A549 (cell line): ENCODE data around the gene CHN1. TPM values are rescaled to one million over a fixed set of nuclear protein-coding genes. Genes with fewer than 3 reads are reported as not detected.

Experiments used
- ATAC-seq, 2 experiments: fragments of 200-7000 bp in 1 of 2; fragments of >200 bp in 1 of 2; cut with Nextera tagmentation in 1 of 2; cut with Tn5 transposase in 1 of 2; 3 replicates each; pipeline versions ENCODE4 v1.8.0 to v1.9.1; 2018 to 2020; ENCODE audit warnings: mild to moderate bottlenecking in 1 of 2, moderate library complexity in 1 of 2
- CTCF ChIA-PET: fragments of 300-600 bp; sonication (Branson Sonifier 250); formaldehyde crosslinking; extraction: SDS; loops from one replicate; lab custom pipeline; 2021; ENCODE audit warnings: antibody characterized with exemption, inconsistent platforms; lab: Yijun Ruan, JAX
- POLR2A ChIA-PET: fragments of 350-600 bp; formaldehyde crosslinking; extraction: SDS; loops from one replicate; lab custom pipeline; 2021; ENCODE audit warnings: antibody characterized with exemption, inconsistent platforms; lab: Yijun Ruan, JAX
- DNase-seq, 2 experiments: peaks; one replicate each; pipeline versions ENCODE4 v3.0.0 to v3.0.0-alpha.2; 2011 to 2016; ENCODE audit warnings: low read depth in 1 of 2, low spot score in 1 of 2
- FAIRE-seq: peaks from 2 replicates; lab custom pipeline; 2011; peaks lifted over from hg19 to GRCh38; lab: Jason Lieb, UNC
- H3K27ac ChIP-seq, 2 experiments: fragments of >200 bp; sonication (Bioruptor Twin); formaldehyde crosslinking; 3 replicates each; pipeline ENCODE4 v1.5.1; 2016 to 2017
- H3K4me1 ChIP-seq: fragments of >200 bp; sonication (Bioruptor Twin); formaldehyde crosslinking; 3 replicates; pipeline ENCODE4 v1.6.1; 2016
- H3K4me2 ChIP-seq: fragments of >200 bp; sonication (Bioruptor Twin); formaldehyde crosslinking; 3 replicates; pipeline ENCODE4 v1.6.1; 2016
- H3K4me3 ChIP-seq: fragments of >200 bp; sonication (Bioruptor Twin); formaldehyde crosslinking; 3 replicates; pipeline ENCODE4 v1.5.1; 2016
- H3K9me3 ChIP-seq: fragments of >200 bp; sonication (Bioruptor Twin); formaldehyde crosslinking; 3 replicates; pipeline ENCODE4 v1.6.1; 2016
- CHD2 ChIP-seq: fragments of 150-350 bp; IDR thresholded peaks from 2 replicates; pipeline ENCODE4 v1.6.1; 2014; ENCODE audit warnings: low read length; ENCODE audit not compliant: partially characterized antibody
- EHF ChIP-seq: fragments of 250-450 bp; sonication (Bioruptor Pico); IDR thresholded peaks from 2 replicates; pipeline ENCODE4 v1.5.0; 2020; ENCODE audit warnings: mild to moderate bottlenecking
- ESRRA ChIP-seq: fragments of 150-350 bp; IDR thresholded peaks from 2 replicates; pipeline ENCODE4 v1.6.1; 2014; ENCODE audit warnings: mild to moderate bottlenecking, low read length, borderline replicate concordance
- FOXS1 ChIP-seq: fragments of 250-450 bp; sonication (Bioruptor Pico); IDR thresholded peaks from 2 replicates; pipeline ENCODE4 v1.5.0; 2020; ENCODE audit warnings: mild to moderate bottlenecking, moderate library complexity
- HEYL ChIP-seq: fragments of 250-450 bp; sonication (Bioruptor Pico); IDR thresholded peaks from 2 replicates; pipeline ENCODE4 v1.8.0; 2021; ENCODE audit warnings: mild to moderate bottlenecking, moderate library complexity
- JUNB ChIP-seq: fragments of >200 bp; sonication (Bioruptor Twin); formaldehyde crosslinking; IDR thresholded peaks from 2 replicates; pipeline ENCODE4 v1.6.1; 2016
- KDM1A ChIP-seq: fragments of 200-600 bp; sonication (generic); IDR thresholded peaks from 2 replicates; pipeline ENCODE4 v1.6.1; 2016; ENCODE audit warnings: low read depth, mild to moderate bottlenecking
- MAZ ChIP-seq: fragments of 150-350 bp; IDR thresholded peaks from 2 replicates; pipeline ENCODE4 v1.6.1; 2014; ENCODE audit warnings: antibody characterized with exemption, low read depth, low read length, borderline replicate concordance
- NR3C1 ChIP-seq: fragments of >200 bp; sonication (Bioruptor Twin); formaldehyde crosslinking; IDR thresholded peaks from 3 replicates; pipeline ENCODE4 v1.6.1; 2017
- PHF8 ChIP-seq: fragments of 200-600 bp; sonication (generic); IDR thresholded peaks from 2 replicates; pipeline ENCODE4 v1.6.1; 2016; ENCODE audit warnings: low read depth, mild to moderate bottlenecking, antibody characterized with exemption, moderate library complexity, borderline replicate concordance
- RARB ChIP-seq: fragments of 250-450 bp; sonication (Bioruptor Pico); IDR thresholded peaks from 2 replicates; pipeline ENCODE4 v1.8.0; 2021; ENCODE audit warnings: mild to moderate bottlenecking, moderate library complexity
- RFX5 ChIP-seq: fragments of 450-650 bp; IDR thresholded peaks from 2 replicates; pipeline ENCODE4 v1.7.1; 2014; ENCODE audit warnings: antibody characterized with exemption, mild to moderate bottlenecking, moderate library complexity
- SMC3 ChIP-seq: fragments of >200 bp; sonication (Bioruptor Twin); formaldehyde crosslinking; IDR thresholded peaks from 3 replicates; pipeline ENCODE4 v1.6.1; 2018; ENCODE audit warnings: inconsistent platforms
- SREBF2 ChIP-seq: fragments of 450-650 bp; IDR thresholded peaks from 2 replicates; pipeline ENCODE4 v1.6.1; 2014; ENCODE audit warnings: mild to moderate bottlenecking, moderate library complexity
- TFCP2L1 ChIP-seq: fragments of 250-450 bp; sonication (Bioruptor Pico); IDR thresholded peaks from 2 replicates; pipeline ENCODE4 v1.5.0; 2021; ENCODE audit warnings: mild to moderate bottlenecking
- WGBS: methylation state at CpG from one replicate; pipeline ENCODE4 v1.1.6; 2017; ENCODE audit errors: missing lambda C conversion rate; 5-methylcytosine and 5-hydroxymethylcytosine counted together
- polyA plus RNA-seq, 4 experiments: library from polyadenylated mRNA; depleted of rRNA in 3 of 4; stranded (reverse); fragments of >200 nt; fragmentation: RNase III in 1 of 4; extraction: RNeasy Plus Mini Kit Qiagen cat#74134 plus additional on column Dnase treatment in 1 of 4; gene quantifications; 2 replicates in 3 of 4; 3 replicates in 1 of 4; pipeline ENCODE4 v1.2.3, GENCODE V29; 2011 to 2017
- TF ChIP-seq, protein P1 (sequence below): fragments of 450-650 bp; IDR thresholded peaks from 2 replicates; pipeline ENCODE4 v1.6.1; 2014; ENCODE audit warnings: antibody characterized with exemption
- TF ChIP-seq, protein P2 (sequence below): fragments of 150-350 bp; IDR thresholded peaks from 2 replicates; pipeline ENCODE4 v1.6.1; 2014; ENCODE audit warnings: low read depth, mild to moderate bottlenecking, low read length
- TF ChIP-seq, protein P3 (sequence below): IDR thresholded peaks from 2 replicates; pipeline ENCODE4 v1.6.1; 2012; ENCODE audit warnings: low read depth, borderline replicate concordance
- TF ChIP-seq, protein P4 (sequence below): fragments of >200 bp; sonication (Bioruptor Twin); formaldehyde crosslinking; IDR thresholded peaks from 3 replicates; pipeline ENCODE4 v1.6.1; 2016
- TF ChIP-seq, protein P5 (sequence below): fragments of >200 bp; sonication (Bioruptor Twin); formaldehyde crosslinking; IDR thresholded peaks from 2 replicates; pipeline ENCODE4 v1.6.1; 2016

CHN1 gene
- polyA plus RNA-seq, 2 of the 4 experiments (the other 2 are of a cell fraction), result 20.9 to 46.6 TPM

DNA sequence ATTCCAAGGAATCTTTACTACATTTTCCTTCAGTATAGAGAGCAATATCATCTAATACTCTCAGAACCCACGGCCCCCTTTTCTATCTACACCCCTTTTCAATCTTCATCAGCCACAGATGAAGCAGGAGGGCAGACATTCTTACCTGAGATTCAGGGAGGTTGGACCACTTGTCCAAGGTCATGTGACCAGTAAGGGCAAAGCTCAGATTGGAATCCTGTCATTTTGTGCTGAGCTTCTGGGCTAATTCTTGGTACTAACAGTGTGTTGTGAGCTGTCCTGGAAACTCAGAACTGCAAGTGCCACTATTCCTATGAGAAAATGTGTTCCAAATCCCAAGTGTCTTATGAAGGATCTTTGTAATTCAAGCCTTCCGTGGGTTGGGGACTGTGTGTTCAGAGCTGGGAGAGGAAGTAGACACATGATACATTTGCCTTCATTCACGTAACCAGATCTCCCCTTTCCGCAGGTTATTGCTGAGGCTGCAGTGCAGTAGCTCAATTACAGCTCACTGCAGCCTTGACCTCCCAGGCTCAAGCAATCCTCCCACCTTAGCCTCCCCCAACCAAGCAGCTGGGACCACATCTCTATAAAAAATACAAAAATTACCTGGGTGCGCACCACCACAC is 244.2 kb downstream of the CHN1 start:
- ChIA-PET POLR2A (no interaction called here), CTCF (interaction anchor here (0.7 to 7.3 kb wide), 4 partner anchors 11 to 62 kb away, joined by 3 to 68 read pairs (median 14); no protein-coding TSS in a partner anchor)
- Histone ChIP-seq H3K4me3 (no peak overlapping the region), H3K9me3 (no peaks in the 10 kb centered on the region), H3K4me2 (no peak overlapping the region), H3K27ac (no peak overlapping the region), H3K4me1 (peaks cover 10% of the 10 kb centered on the region; the same call in 1 of the 3 replicates)
- DNase-seq (no peak), FAIRE-seq (no peak), ATAC-seq (no peak)
- 82% methylated on average over 5 of the region's 5 CpGs for WGBS
- no peak for TF ChIP-seq NR3C1
- no peak for TF ChIP-seq PHF8
- TF ChIP-seq ESRRA, result no peak
- TF ChIP-seq, protein P1, sequence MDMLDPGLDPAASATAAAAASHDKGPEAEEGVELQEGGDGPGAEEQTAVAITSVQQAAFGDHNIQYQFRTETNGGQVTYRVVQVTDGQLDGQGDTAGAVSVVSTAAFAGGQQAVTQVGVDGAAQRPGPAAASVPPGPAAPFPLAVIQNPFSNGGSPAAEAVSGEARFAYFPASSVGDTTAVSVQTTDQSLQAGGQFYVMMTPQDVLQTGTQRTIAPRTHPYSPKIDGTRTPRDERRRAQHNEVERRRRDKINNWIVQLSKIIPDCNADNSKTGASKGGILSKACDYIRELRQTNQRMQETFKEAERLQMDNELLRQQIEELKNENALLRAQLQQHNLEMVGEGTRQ, result no peak
- no peak for TF ChIP-seq KDM1A
- TF ChIP-seq RFX5, result no peak

DNA sequence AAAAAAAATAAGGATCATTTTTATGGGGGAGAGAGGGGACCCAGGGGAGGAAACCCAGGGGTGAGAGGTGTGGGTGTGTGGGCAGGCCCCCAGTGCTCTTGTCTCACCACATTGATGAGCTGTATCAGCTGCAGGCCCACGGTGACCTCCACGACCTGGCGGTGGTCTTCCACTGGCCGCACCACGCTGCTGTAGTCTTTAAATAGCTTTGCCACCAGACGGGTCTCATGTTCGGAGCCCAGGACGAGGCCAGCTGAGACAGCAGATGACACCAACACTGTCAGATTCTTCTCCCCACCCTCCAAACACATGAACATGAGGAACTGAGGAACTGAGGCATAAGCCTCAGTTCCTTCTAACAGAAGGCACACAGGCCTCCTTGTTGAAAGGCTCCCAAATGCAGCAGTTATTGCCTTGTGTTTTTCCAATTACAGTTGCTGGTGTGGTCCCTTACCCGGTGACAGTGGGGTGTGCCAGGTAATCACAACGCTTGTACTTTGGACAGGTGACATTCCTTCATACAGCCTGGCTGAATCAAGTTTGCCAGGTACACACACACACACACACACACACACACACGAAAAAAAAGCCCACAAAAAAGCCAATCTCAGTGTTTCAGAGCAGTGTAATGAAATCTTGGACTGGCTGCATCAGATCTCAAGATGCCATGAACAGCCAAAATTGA is 245.7 kb downstream of the CHN1 start:
- CTCF ChIA-PET, result interaction anchor here (1.0 to 7.3 kb wide), 2 partner anchors 10 to 11 kb away, joined by 4 to 68 read pairs; no protein-coding TSS in a partner anchor
- TF ChIP-seq, protein P1, result no peak
- TF ChIP-seq CHD2 (no peak), SMC3 (no peak)
- no peak overlapping the region for H3K4me3 ChIP-seq
- H3K4me2 ChIP-seq, result no peak overlapping the region
- H3K9me3 ChIP-seq, result no peaks in the 10 kb centered on the region
- FAIRE-seq (no peak), DNase-seq (no peak), ATAC-seq (no peak)
- H3K4me1 ChIP-seq, result peaks cover 10% of the 10 kb centered on the region; the same call in 1 of the 3 replicates
- H3K27ac ChIP-seq, result no peak overlapping the region
- WGBS, result 60% methylated on average over 10 of the region's 11 CpGs
- POLR2A ChIA-PET, result no interaction called here

DNA sequence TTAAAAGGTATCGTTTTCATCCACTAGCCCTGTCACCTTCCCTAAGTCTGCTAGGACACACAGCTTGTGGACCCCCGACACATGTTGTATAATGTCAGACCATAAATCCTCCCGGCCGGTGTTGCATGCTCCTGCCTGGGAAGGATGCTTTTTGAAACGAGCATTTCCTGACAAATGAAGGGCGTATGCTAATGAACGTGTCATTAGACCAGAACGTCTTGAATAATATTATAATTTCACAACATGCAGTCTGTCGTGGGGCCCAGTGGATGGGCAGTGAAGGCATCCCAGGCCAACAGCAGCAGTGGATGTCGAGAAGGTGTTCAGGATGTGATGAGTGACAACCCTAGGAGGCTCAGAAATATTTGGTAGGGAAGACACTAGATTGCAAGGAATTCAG is 248.4 kb downstream of the CHN1 start:
- ChIA-PET CTCF (no interaction called here), POLR2A (no interaction called here)
- WGBS, result 64% methylated on average over 10 of the region's 10 CpGs
- Histone ChIP-seq H3K4me2 (no peak overlapping the region), H3K4me1 (no peaks in the 10 kb centered on the region), H3K4me3 (no peak overlapping the region), H3K9me3 (no peaks in the 10 kb centered on the region), H3K27ac (no peak overlapping the region)
- ATAC-seq (no peak), DNase-seq (no peak), FAIRE-seq (no peak)
- no peak for TF ChIP-seq HEYL (CRISPR knock-in tag)
- TF ChIP-seq KDM1A, result no peak
- TF ChIP-seq FOXS1 (CRISPR knock-in tag), result no peak
- no peak for TF ChIP-seq SMC3
- no peak for TF ChIP-seq ESRRA
- no peak for TF ChIP-seq JUNB
- TF ChIP-seq, protein P2, sequence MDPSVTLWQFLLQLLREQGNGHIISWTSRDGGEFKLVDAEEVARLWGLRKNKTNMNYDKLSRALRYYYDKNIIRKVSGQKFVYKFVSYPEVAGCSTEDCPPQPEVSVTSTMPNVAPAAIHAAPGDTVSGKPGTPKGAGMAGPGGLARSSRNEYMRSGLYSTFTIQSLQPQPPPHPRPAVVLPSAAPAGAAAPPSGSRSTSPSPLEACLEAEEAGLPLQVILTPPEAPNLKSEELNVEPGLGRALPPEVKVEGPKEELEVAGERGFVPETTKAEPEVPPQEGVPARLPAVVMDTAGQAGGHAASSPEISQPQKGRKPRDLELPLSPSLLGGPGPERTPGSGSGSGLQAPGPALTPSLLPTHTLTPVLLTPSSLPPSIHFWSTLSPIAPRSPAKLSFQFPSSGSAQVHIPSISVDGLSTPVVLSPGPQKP, result no peak
- no peak for TF ChIP-seq SREBF2
- no peak for TF ChIP-seq EHF (CRISPR knock-in tag)
- TF ChIP-seq, protein P3, sequence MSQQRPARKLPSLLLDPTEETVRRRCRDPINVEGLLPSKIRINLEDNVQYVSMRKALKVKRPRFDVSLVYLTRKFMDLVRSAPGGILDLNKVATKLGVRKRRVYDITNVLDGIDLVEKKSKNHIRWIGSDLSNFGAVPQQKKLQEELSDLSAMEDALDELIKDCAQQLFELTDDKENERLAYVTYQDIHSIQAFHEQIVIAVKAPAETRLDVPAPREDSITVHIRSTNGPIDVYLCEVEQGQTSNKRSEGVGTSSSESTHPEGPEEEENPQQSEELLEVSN, result no peak
- TF ChIP-seq, protein P4, sequence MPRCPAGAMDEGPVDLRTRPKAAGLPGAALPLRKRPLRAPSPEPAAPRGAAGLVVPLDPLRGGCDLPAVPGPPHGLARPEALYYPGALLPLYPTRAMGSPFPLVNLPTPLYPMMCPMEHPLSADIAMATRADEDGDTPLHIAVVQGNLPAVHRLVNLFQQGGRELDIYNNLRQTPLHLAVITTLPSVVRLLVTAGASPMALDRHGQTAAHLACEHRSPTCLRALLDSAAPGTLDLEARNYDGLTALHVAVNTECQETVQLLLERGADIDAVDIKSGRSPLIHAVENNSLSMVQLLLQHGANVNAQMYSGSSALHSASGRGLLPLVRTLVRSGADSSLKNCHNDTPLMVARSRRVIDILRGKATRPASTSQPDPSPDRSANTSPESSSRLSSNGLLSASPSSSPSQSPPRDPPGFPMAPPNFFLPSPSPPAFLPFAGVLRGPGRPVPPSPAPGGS, result no peak
- no peak for TF ChIP-seq MAZ
- no peak for TF ChIP-seq RARB (CRISPR knock-in tag)
- no peak for TF ChIP-seq TFCP2L1 (CRISPR knock-in tag)
- TF ChIP-seq, protein P5, sequence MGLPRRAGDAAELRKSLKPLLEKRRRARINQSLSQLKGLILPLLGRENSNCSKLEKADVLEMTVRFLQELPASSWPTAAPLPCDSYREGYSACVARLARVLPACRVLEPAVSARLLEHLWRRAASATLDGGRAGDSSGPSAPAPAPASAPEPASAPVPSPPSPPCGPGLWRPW, result no peak
